AG10803 (cell line): ENCODE measurements around the gene SPOCK2.
A peak's percentile ranks its signal among the peaks of the same experiment; 100 is the strongest.

Experiments
- DNase-seq: peaks from one replicate; pipeline ENCODE4 v3.0.0; 2010; ENCODE audit warnings: low read depth
- H3K4me3 ChIP-seq: 2 replicates; pipeline ENCODE4 v1.5.1; 2011; ENCODE audit warnings: mild to moderate bottlenecking, low read length, control low read depth
- CTCF ChIP-seq: conservative IDR thresholded peaks from 2 replicates; pipeline ENCODE4 v1.5.1; 2011; ENCODE audit warnings: mild to moderate bottlenecking, low read length, control low read depth, inconsistent platforms

The SPOCK2 gene

GRCh38 chr10:72126872-72127232 lies 38.5 kb upstream of the SPOCK2 start:
- no peak for DNase-seq
- H3K4me3 ChIP-seq: no peak overlapping the region
- no peak for TF ChIP-seq CTCF

DNA sequence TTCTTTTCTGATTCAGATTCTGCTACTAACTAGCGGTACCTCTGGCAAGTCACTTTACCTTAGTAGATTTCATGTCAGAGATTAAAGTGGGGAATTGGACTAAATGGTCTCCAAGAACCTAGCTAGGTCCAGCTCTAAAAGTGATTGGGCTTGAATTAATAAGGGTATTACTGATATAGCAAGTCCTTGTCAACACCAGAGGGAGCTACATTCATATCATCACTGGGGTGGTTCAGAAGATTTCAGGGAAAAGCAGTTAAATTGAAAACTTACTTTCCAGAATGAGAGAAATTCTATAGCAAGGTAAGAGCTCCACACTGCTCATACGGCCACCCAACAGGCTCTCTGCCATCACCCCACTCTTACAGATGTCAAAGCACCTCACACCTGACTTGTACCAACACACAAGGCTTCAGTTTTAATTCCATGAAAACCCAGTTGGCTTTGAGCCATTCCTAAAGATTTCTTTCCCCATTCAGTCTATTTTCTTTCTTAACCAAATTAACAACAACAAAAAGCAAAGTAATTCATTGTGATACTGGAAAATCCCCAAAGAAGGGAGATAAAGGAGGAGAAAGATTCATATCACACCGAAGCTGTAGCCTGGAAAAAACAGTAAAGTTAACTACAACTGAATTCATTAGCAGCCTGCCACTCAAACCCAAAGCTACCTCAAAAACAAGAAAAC lies 38.0 kb upstream of the SPOCK2 start:
- peak; percentile 62 for DNase-seq
- H3K4me3 ChIP-seq: no peak overlapping the region
- peak; percentile 58 for TF ChIP-seq CTCF

DNA sequence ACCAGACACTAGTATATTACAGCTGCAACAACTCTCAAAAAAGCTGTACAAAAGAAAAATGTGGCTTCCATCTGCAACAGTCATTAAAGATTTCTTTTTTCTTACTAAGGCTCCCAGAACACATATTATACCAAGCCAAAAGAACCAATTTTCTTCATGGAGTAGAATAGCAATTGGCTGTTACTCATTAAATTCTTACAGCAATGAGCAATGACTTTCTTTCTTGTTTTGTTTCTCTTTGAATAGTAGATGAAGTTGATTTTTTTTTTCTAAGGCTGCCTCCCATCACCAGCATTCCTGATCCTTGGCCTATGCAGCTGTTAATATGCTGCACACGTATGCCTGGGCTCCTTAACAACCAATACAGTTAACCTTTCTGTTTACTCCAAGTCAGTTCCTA lies 36.6 kb upstream of the SPOCK2 start:
- H3K4me3 ChIP-seq: no peak overlapping the region
- peak; percentile 81 for DNase-seq
- no peak for TF ChIP-seq CTCF

DNA sequence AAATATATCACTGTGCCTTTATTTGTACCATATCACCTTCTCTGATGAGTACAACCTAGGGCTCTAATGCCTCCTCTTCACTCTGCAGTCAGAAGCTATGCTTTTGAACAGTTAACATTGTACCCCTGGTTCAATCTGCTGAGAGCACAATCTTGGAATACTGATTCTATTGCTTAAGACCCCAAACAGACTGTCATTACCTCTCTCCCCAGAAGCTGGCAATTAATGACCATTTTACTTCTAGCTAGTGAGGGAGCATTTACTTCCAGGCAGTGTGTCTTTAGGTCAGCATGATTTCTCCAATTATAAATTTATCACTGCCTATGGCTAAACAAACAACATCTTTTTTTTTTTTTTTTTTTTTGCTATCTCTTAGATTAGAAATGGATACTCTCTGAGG lies 36.0 kb upstream of the SPOCK2 start:
- DNase-seq: no peak
- no peak overlapping the region for H3K4me3 ChIP-seq
- no peak for TF ChIP-seq CTCF

DNA sequence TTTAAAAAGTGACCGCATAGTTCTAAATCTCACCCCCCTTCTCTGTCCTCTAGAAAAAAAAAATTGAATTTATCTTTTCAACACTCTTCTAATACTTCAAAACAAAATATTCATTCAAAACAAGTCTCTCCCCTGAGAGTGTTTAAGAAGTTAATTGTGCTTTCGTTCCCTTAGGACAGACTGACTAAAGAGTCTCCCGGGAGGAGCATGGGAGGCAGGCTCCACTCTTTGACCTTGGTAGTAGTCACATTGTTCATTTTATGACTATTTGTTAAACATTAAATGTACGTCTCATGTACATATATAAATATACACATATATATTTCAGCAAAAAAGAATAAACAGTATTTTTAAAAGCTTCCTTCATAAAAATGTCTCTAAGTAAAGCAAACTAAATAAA lies 35.3 kb upstream of the SPOCK2 start:
- TF ChIP-seq CTCF: no peak

DNA sequence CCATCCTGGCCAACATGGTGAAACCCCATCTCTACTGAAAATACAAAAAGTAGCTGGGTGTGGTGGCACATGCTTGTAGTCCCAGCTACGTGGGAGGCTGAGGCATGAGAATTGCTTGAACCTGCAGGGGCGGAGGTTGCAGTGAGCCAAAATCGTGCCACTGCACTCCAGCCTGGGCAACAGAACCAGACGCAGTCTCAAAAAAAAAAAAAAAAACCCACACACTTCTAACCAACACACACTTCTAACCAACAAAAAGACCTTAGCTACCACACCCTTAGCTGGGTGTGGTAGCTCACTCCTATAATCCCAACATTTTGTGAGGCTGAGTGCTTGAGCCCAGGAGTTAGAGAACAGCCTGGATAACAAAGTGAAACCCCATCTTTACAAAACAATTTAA lies 33.9 kb upstream of the SPOCK2 start:
- no peak for DNase-seq
- no peak overlapping the region for H3K4me3 ChIP-seq
- TF ChIP-seq CTCF: no peak

More for the DNA sequence above, 35.3 kb upstream of the SPOCK2 start:
- H3K4me3 ChIP-seq: no peak overlapping the region
- no peak for DNase-seq

DNA sequence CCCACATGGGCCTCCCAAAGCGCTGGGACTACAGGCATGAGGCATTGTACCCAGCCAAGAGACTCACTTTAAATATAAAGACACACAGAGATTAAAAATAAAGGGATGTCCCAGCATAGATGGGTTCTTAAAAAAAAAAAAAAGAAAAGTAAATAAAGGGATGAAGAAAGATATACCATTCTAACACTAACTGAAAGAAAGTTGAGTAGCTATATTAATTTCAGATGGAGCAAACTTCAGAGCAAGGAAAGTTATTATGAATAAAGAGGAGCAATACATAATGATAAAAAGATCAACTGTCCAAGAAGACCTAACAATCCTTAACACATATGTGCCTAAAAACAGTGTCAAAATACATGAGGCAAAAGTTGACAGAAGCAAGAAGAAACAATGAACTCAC lies 33.0 kb upstream of the SPOCK2 start:
- no peak for DNase-seq
- no peak overlapping the region for H3K4me3 ChIP-seq
- TF ChIP-seq CTCF: no peak
